ENCODE measurements around the gene KANSL3. TPM values are rescaled to one million over a fixed set of nuclear protein-coding genes. Genes with fewer than 3 reads are reported as not detected.

The KANSL3 gene
- total and polyA plus RNA-seq, 3 donors from 2014 or later: 78.7 to 108 (median 102) TPM

DNA sequence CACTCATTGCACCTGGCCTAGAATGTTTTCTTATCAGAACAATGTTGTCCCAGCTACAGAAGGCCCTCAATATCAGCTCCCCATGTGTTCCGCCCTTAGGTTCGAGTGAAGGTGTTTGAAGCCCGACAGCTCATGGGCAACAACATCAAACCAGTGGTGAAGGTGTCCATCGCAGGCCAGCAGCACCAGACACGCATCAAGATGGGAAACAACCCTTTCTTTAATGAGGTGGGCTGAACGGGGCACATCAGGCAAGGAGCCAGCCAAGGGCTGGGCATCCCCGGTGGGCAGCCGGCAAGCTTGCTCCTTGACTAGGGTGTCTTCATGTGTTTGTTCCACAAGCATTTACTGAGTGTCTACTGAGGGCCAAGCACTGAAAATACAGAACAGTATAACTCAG lies 13.7 kb upstream of the KANSL3 start:
- Histone ChIP-seq H3K4me1 (no peaks in the 10 kb centered on the region), H3K27ac (no peak overlapping the region), H3K36me3 (ENCODE audit: low read depth, missing control alignments) (no peaks in the 10 kb centered on the region), H3K27me3 (no peaks in the 10 kb centered on the region), H3K4me3 (no peak overlapping the region), H3K9me3 (no peaks in the 10 kb centered on the region)
- WGBS, 2 donors: 91 to 94% methylated on average over 8 of the region's 8 CpGs
- DNase-seq: no peak
- intact Hi-C loops (cut with DNase I; ENCODE audit: low total_unique reads): no loop called here
- TF ChIP-seq, protein P1, sequence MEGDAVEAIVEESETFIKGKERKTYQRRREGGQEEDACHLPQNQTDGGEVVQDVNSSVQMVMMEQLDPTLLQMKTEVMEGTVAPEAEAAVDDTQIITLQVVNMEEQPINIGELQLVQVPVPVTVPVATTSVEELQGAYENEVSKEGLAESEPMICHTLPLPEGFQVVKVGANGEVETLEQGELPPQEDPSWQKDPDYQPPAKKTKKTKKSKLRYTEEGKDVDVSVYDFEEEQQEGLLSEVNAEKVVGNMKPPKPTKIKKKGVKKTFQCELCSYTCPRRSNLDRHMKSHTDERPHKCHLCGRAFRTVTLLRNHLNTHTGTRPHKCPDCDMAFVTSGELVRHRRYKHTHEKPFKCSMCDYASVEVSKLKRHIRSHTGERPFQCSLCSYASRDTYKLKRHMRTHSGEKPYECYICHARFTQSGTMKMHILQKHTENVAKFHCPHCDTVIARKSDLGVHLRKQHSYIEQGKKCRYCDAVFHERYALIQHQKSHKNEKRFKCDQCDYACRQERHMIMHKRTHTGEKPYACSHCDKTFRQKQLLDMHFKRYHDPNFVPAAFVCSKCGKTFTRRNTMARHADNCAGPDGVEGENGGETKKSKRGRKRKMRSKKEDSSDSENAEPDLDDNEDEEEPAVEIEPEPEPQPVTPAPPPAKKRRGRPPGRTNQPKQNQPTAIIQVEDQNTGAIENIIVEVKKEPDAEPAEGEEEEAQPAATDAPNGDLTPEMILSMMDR (IDR thresholded peaks at IDR 0.05): no peak

DNA sequence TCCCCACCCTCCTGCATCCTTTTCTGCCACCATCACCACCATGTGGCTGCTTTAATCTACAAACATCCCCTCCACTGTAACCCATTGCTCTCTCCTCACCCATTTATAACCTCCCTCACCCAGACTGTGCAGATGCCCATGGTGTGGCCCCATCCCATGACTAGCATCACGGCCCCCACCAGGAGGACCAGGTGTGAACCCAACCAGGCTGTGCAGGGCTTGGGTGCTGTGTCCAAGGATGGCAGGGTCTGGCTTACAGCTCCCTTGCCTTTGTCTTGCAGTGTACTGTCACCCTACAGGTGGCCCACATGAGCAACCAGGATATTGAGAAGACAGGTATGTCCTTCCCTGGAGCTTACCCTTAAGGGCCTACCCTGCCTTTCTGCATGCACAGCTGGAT lies 11.2 kb upstream of the KANSL3 start:
- TF ChIP-seq, protein P1 (IDR thresholded peaks at IDR 0.05): no peak
- TF ChIP-seq POLR2A (IDR thresholded peaks at IDR 0.05): no peak

DNA sequence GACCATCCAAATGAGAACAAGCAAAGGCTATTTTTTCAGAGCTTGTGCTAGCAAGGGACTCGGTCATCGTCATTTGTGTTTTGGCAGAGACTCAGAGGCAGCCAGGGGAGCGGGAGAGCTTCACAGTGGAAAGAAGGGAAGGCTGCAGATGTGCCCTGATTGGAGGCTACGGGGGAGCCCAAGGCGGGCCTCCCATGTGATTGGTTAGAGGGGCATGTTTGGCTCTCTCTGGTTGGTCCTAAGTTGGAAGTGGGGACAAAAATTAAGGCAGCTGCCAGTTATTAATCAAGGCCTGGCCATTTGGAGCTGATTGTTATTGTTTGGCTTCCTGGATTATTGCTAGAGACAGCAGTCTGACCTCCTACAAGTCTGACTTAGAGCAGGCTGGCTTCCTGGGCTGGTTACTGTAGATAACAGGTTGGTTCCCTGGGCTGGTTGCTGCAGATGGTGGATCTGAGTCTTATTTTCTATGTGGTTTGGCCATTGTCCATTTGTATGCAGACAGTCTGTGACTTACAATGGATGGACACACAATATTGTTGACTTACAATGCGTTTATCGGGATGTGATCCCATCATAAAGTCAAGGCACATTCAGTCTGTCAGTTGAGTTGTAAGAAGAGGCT lies 10.3 kb upstream of the KANSL3 start:
- Histone ChIP-seq H3K9me3 (no peaks in the 10 kb centered on the region), H3K27ac (no peak overlapping the region), H3K36me3 (ENCODE audit: low read depth, missing control alignments) (no peaks in the 10 kb centered on the region), H3K4me1 (no peaks in the 10 kb centered on the region), H3K27me3 (no peaks in the 10 kb centered on the region), H3K4me3 (no peak overlapping the region)
- 95 to 97% methylated on average over 7 of the region's 7 CpGs for WGBS, 2 donors
- TF ChIP-seq, protein P1 (IDR thresholded peaks at IDR 0.05): no peak
- TF ChIP-seq POLR2A (IDR thresholded peaks at IDR 0.05): no peak
- DNase-seq: no peak
- intact Hi-C loops (cut with DNase I; ENCODE audit: low total_unique reads): no loop called here

More for the DNA sequence above, 11.2 kb upstream of the KANSL3 start:
- no peaks in the 10 kb centered on the region for H3K9me3 ChIP-seq
- no peaks in the 10 kb centered on the region for H3K4me1 ChIP-seq
- H3K4me3 ChIP-seq: no peak overlapping the region
- H3K36me3 ChIP-seq (ENCODE audit: low read depth, missing control alignments): no peaks in the 10 kb centered on the region
- intact Hi-C loops (cut with DNase I; ENCODE audit: low total_unique reads): no loop called here
- DNase-seq: no peak
- WGBS, 2 donors: 92 to 100% methylated on average over 1 of the region's 1 CpG
- H3K27me3 ChIP-seq: no peaks in the 10 kb centered on the region
- H3K27ac ChIP-seq: no peak overlapping the region

DNA sequence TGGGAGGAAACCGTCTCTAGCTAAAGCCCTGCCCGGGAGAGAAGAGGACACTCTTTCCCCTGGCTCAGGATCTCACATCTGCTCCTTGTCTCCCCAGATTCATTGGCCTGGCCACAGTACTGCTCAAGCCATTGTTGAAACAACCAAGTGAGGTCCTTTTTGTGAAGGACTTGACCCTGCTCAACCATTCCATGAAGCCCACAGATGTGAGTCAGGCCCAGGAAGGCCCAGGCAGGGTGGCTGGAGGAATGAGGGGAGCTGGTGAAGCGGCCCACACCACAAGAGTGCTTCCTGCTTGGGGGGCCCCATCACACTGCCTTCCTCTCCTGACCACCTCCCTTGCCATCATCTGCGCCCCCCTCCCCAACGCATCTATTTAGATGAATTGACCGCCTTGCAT lies 9.6 kb upstream of the KANSL3 start:
- Histone ChIP-seq H3K4me1 (no peaks in the 10 kb centered on the region), H3K36me3 (ENCODE audit: low read depth, missing control alignments) (no peaks in the 10 kb centered on the region), H3K27ac (no peak overlapping the region), H3K9me3 (no peaks in the 10 kb centered on the region), H3K27me3 (no peaks in the 10 kb centered on the region), H3K4me3 (no peak overlapping the region)
- 91 to 97% methylated on average over 6 of the region's 6 CpGs for WGBS, 2 donors
- intact Hi-C loops (cut with DNase I; ENCODE audit: low total_unique reads): no loop called here
- DNase-seq: no peak
- no peak for TF ChIP-seq POLR2A (IDR thresholded peaks at IDR 0.05)
- TF ChIP-seq, protein P1 (IDR thresholded peaks at IDR 0.05): no peak

Measured in testis (tissue), 3 donors.